GM19239 (cell line): ENCODE measurements around the gene MAN1C1.
"Not testable (repeated sequence)": the region's sequence is repeated elsewhere in the genome, so short reads cannot be mapped to it uniquely, and the experiment has no call there.

Experiments used
- DNase-seq: peaks from one replicate; pipeline ENCODE4 v3.0.0; 2011; ENCODE audit warnings: low spot score; ENCODE audit not compliant: insufficient read length
- FAIRE-seq: peaks from 2 replicates; lab custom pipeline; 2011; peaks lifted over from hg19 to GRCh38; lab: Jason Lieb, UNC

Gene MAN1C1

GRCh38 chr1:25728301-25728935 is 111.8 kb downstream of the MAN1C1 start:
- DNase-seq = no peak
- no peak for FAIRE-seq

DNA sequence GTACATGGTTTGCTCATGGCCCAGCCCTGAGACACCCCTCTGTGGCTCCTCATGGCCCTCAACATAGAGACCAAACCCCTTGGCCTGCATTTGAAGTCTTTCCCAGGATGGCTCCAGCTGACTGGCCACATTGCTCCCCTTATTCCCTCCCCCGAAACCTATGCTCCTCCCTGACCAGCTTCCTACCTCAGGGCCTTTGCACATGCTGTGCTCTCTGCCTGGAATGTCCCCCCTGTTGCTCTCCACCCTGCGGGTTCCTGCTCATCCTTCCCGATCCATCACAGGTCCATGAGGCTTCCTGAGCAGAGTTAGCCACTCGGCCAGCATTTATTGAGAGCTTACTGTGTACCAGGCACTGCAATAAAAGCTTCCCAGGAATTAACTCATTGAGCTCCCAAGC is 112.5 kb downstream of the MAN1C1 start:
- DNase-seq (no peak), FAIRE-seq (no peak)

GRCh38 chr1:25729790-25730644 is 113.4 kb downstream of the MAN1C1 start:
- FAIRE-seq (no peak), DNase-seq (no peak)

DNA sequence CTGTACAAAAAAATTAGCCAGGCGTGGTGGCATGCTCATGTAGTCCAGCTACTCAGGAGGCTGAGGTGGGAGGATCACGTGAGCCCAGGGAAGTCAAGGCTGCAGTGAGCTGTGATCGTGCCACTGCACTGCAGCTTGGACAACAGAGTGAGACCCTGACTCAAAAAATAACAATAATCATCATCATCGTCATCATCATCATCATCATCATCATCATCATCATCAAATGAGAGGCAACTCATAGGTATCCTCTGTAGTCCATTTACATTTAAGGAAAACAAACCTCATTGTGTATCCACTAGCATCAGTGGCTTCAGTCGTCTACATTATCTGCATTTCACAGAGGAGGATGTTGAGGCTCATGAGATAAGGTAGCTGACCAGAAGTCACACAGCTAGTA is 114.6 kb downstream of the MAN1C1 start:
- no peak for FAIRE-seq
- DNase-seq = no peak

GRCh38 chr1:25731626-25732370 is 115.2 kb downstream of the MAN1C1 start:
- DNase-seq = no peak
- no peak for FAIRE-seq

DNA sequence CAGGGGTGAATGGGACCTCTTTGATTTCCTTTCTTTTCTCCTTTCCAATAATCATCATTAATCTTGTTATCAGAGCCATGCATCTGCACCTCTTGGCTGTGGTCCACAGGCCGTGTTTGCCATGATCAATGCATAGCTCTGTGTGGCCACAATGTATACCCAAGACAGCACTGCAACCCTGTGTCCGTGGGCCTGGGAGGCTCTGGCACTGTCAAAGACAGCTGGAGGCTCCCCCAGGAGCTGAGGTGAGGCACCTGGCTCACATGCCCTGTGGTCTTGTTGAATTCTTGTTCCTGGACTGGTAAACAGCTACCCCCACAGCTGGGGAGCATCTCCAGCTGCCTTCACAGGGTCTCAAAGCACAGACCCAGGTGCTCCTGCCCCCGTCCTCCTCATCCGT is 116.2 kb downstream of the MAN1C1 start:
- FAIRE-seq = no peak
- DNase-seq = no peak

GRCh38 chr1:25733271-25733670 is 116.7 kb downstream of the MAN1C1 start:
- no peak for FAIRE-seq

DNA sequence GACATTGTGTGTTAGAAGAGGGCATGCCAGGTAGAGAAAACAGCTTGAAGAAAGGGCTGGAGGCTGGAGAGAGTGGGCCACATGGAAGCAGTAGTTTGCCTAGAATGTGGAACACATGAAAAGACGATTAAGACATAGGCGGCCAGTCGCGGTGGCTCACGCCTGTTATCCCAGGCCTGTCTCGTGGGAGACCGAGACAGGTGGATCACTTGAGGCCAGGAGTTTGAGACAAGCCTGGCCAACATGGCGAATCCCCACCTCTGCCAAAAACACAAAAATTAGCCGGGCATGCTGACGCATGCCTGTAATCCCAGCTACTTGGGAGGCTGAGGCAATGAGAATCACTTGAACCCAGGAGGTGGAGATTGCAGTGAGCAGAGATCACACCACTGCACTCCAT is 118.4 kb downstream of the MAN1C1 start:
- DNase-seq, FAIRE-seq: not testable (repeated sequence)

More at GRCh38 chr1:25733271-25733670, 116.7 kb downstream of the MAN1C1 start:
- DNase-seq = no peak

- FAIRE-seq (no peak), DNase-seq (no peak)
Measured at GRCh38 chr1:25735956-25736529, 119.5 kb downstream of the MAN1C1 start.

- FAIRE-seq = no peak
- no peak for DNase-seq
Measured at GRCh38 chr1:25737130-25737529, 120.5 kb downstream of the MAN1C1 start.

GRCh38 chr1:25738499-25738898 is 121.9 kb downstream of the MAN1C1 start:
- DNase-seq = no peak
- FAIRE-seq = no peak

DNA sequence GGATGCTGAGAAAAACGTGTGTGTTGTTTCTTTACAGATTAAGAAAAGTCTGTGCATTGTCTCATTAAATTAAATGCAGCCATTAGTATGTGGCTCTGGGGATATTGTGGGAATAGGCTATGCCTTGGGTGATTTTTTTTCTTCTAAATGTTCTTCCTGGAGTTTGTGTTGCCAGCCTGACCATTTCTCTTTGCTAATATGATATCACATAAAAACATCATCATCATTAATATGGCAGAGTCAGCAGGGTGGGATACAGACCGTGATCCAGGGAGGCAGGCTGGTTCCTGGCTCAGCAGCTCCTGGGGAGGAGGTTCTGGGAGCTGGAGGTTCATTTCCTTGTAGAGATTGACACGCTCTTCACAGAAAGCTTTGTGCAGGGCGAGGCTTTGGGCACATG is 122.8 kb downstream of the MAN1C1 start:
- no peak for DNase-seq
- no peak for FAIRE-seq

GRCh38 chr1:25740071-25740470 is 123.5 kb downstream of the MAN1C1 start:
- no peak for FAIRE-seq

GRCh38 chr1:25742316-25742715 is 125.7 kb downstream of the MAN1C1 start:
- no peak for DNase-seq
- no peak for FAIRE-seq

More at GRCh38 chr1:25740071-25740470, 123.5 kb downstream of the MAN1C1 start:
- DNase-seq = no peak

- DNase-seq (no peak), FAIRE-seq (no peak)
Measured at GRCh38 chr1:25743164-25744139, 126.9 kb downstream of the MAN1C1 start.

DNA sequence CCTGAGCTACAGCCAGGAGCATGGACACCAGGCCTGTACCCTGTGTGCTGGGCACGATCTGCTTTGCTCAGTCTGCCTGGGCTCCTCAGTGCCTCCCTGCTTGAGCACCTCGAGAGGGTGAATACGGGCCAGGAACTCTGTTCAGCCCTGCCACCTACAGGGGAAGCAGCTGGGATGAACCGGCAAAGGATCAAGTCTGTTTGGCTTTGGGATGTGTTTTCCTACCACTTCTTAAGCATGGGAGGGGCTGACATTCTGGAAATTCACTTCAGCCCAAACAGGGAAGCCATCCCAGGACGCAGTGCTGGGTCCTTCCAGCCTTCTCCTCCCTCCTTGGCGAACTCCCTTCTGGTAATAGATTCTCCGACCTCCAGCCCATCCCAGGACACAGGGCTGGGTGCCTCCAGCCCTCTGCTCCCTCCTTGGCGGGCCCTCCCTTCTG is 127.6 kb downstream of the MAN1C1 start:
- no peak for DNase-seq
- no peak for FAIRE-seq

DNA sequence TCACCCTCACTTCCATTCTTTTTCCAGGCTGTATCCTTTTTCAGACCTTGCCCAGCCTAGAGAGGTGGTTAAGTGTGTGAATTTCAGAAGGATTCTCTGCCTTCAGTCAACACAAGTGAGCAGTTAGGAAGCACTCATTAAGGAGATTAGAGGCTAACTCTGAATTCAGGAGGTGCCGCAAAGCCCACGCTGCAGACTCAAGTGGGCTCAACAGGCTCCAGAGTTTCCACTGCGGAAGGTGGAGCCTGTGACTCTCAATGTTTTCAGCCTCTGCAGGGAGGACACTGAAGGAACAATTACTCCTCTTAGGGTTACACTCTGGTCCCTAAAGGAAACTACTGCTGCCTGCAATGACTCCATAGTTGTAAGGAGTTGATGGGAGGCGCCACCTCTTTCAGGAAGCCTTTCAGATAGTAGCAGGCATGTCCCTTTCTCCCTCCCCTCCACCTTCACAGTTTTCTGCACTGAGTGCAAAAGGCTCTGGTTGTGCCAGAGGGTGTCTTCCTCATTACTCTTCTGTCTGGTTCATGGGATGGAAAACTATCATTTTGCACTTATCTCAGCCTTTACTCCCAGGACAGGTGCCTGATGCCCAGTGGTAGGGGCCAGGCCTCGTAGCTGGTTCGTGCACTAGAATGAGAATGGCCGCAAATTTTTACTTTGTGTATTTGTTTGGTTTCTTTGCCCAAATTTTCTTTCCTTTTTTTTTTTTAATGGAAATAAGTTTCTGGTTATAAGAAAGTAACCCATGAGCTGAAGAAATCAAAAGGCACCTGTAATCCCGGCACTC is 128.2 kb downstream of the MAN1C1 start:
- DNase-seq (no peak), FAIRE-seq (no peak)

DNA sequence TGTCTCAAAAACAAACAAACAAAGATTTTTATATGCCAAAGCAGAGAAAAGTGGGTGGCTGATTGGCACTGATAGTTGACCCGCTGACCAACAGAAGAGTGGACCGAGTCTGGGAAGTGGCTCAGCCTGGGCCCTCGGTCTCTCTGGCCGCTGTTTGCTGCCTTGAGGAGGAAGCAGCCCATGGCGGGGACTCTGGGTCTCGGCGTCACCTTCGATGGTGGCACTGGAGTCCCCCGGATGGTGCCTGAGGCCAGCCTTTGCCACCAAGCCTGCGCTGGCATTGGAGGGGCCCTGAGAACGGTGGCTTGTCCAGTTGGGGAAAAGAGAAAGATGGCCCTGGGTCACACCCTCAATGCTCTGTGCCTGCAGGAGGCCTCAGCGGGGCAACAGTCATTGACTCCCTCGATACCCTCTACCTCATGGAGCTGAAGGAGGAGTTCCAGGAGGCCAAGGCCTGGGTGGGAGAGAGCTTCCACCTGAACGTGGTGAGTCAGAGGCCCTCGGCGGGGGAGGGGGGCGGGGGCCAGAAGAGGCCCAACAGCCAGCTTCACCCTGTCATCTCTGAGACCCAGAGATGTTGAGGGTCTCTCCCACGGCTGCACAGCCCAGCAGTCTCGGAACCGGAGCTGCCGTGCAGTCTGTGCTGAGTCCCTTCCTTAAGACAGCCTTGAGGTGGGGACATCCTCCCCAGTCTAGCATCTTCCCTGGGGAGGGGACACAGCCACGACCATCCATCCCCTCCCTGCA is 129.9 kb downstream of the MAN1C1 start:
- FAIRE-seq (no peak), DNase-seq (no peak)
